ENCODE results near the gene PPP2R2B.

DNA sequence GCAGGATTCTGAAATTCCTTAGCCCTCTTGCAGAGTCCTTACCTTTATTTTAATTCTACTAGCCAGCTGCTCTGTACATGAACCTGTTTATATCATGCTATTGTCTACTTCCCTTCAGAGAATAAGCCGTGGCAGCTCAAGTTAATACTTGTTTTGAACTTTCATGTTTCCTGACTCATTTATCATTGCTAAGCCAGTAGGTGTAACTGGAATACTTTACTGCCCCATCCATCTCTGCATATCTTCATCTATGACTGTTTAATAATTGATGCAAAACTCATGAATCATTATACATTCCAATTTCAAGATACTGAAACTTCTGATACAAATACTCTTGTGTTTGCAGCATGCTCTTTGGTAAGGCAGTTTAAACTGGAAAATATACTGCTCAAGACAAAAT is 174.7 kb downstream of the PPP2R2B start:
- TF ChIP-seq L3MBTL2 (conservative IDR thresholded peaks at IDR 0.05) (no peak), FOXM1 (IDR thresholded peaks at IDR 0.05; ENCODE audit: borderline replicate concordance) (no peak), BHLHE40 (IDR thresholded peaks at IDR 0.05; ENCODE audit: borderline replicate concordance) (no peak), LEF1 (IDR thresholded peaks at IDR 0.05; ENCODE audit: borderline replicate concordance) (no peak), FOXK2 (IDR thresholded peaks at IDR 0.05) (no peak), NFRKB (IDR thresholded peaks at IDR 0.05) (no peak), HDGF (IDR thresholded peaks at IDR 0.05; ENCODE audit: borderline replicate concordance) (no peak), SUZ12 (IDR thresholded peaks at IDR 0.05) (no peak), ARNT (IDR thresholded peaks at IDR 0.05) (no peak), CTBP1 (IDR thresholded peaks at IDR 0.05; ENCODE audit: borderline replicate concordance) (no peak), ZNF384 (IDR thresholded peaks at IDR 0.05) (no peak), FOXA1 (IDR thresholded peaks at IDR 0.05) (no peak), SP1 (IDR thresholded peaks at IDR 0.05) (no peak), TARDBP (IDR thresholded peaks at IDR 0.05) (no peak)
